ENCODE results near the gene PIH1D2. TPM values are rescaled to one million over a fixed set of nuclear protein-coding genes. Genes with fewer than 3 reads are reported as not detected.
A peak's percentile ranks its signal among the peaks of the same experiment; 100 is the strongest.

The PIH1D2 gene, protein sequence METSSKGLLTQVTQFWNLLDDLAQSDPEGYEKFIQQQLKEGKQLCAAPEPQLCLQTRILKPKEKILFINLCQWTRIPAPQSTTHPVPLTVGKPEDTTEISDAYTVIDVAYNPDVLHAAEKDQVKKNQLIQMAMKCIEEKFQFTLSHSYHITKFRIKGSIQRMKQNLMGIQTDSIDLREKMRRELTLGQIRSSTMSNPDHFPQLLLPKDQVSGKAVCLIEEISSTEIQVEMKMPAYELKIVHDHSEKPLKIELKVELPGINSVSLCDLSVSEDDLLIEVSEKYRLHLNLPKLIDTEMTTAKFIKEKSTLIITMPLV
- total RNA-seq (2014; rRNA removed) = 0.75 and 1.7 TPM in 2 replicates
- Bru-seq, nascent RNA = percentile 42 among the genes with signal in this experiment
- BruChase-seq, experiment 1, labeled RNA remaining after a 6-hour chase = percentile 42 among the genes with signal in this experiment
- percentile 45 among the genes with signal in this experiment for BruChase-seq, experiment 2, labeled RNA remaining after a 2-hour chase
- long read RNA-seq, partial matches to known transcripts = 0 of 3 reads
- long read RNA-seq, other reads (novel, unspliced or antisense) = 2 of 3 reads

DNA sequence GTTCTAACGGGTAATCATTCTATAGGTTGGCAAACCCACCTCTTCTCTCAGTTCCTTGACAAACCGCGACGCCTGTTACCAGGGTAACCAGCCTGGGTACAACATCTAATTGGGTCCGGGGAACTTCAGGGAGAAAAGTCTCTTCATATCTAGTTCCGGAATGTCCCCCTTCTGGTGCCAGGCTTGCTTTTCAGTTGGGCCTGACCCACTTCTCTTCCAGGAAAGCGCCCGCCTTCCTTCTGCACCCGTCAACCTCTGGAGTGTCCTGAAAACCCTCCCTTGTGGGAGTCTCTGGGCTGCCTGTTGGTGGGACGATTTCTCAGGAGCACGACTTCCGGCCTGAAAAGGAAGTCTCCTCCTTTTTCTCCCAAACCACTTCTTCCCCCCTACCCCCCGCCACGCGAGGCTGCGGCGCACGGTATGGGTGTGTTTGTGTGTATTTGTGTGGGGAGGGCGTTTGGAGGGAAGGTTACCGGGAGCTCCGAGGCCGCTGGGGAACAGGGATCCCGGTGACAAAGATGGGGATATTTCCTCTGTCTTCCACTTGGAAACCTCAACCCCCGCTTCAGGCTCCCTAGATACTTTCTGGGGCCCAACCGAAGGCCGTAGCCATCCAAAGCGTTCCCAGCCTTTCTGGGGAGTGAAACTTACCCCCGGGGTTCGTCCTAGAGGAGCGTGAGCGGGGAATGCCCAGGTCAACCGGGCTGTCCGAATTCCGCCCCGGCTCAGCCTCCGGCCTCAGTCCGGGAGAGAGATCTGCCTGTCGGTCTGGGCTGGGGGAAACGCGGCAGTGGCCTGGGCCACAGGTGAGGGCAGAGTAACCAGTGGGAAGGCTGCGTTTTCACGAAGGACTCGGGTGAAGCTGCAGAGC is at the start of gene PIH1D2, which contains the start of gene NKAPD1:
TSS of gene PIH1D2 (minus strand) at position 77 of the 871 bp plus-strand sequence. CDS start 843 bp downstream, outside the sequence.
TSS of gene NKAPD1 (plus strand) at position 359 of the 871 bp plus-strand sequence. CDS start 1,276 bp downstream, outside the sequence.
- intact Hi-C loops (cut with micrococcal nuclease) = loop anchor here (1.0 to 5.0 kb wide), 2 partner anchors 12 to 197 kb away; partner anchors contain the start of genes CFAP68, FDXACB1, SDHD and TIMM8B
- CTCF ChIA-PET = no interaction called here

DNA sequence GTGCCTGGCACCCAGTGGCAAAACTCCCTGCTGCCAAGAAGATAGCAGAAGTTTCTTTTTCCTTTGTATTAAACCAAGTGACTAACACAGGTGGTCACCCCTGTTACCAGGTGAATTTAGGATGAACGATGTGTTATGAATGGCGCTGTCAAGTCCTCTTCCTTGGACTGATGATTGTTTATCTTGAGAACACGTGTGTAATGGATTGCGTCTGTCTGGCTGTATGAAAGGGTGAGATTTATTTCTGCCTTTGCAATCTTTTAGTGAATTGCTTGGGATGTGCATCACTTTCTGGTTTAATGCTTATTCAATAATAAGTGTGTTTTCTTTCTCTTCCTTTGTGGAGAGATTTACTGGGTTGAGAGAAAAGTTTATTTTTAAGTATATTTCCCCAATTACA is 49.3 kb upstream of the PIH1D2 start:
- Histone ChIP-seq H3K27me3 (ENCODE audit: low read length) (no peaks in the 10 kb centered on the region), H3K9me3 (ENCODE audit: low read length) (no peaks in the 10 kb centered on the region), H3K36me3 (ENCODE audit: low read depth, low read length) (no peaks in the 10 kb centered on the region), H3K4me3 (ENCODE audit: low read length) (no peak overlapping the region), H3F3A (ENCODE audit: low read length, unreplicated experiment) (peaks cover 3% of the 10 kb centered on the region), H3K4me2 (ENCODE audit: low read length) (no peak overlapping the region), H2AFZ (ENCODE audit: low read length) (no peak overlapping the region), H3K9ac (ENCODE audit: low read length) (no peak overlapping the region), H3K9me2 (replicated peaks; ENCODE audit: low read length) (no peaks in the 10 kb centered on the region), H3K4me1 (ENCODE audit: insufficient read depth, low read length) (peaks cover 34% of the 10 kb centered on the region), H3K27ac (ENCODE audit: low read length) (no peak overlapping the region), H4K20me1 (ENCODE audit: low read length) (no peaks in the 10 kb centered on the region), H3K79me2 (ENCODE audit: low read length) (no peaks in the 10 kb centered on the region)
- DNase-seq (no peak), ATAC-seq (no peak)
- intact Hi-C loops (cut with micrococcal nuclease) = no loop called here
- CTCF ChIA-PET = no interaction called here
- TF ChIP-seq EZH2 (IDR thresholded peaks at IDR 0.05; ENCODE audit: low read length, unreplicated experiment) = no peak
- no TSS peak for BruUV-seq (replicated peaks)
- POLR2A ChIA-PET (ENCODE audit: unreplicated experiment) = no interaction called here

More for the DNA sequence above, at the start of gene PIH1D2, which contains the start of gene NKAPD1:
- no peaks in the 10 kb centered on the region for H3K27me3 ChIP-seq (ENCODE audit: low read length)
- H3K4me3 ChIP-seq (ENCODE audit: low read length) = peak within 1 kb of the TSS; percentile 93
- peaks cover 31% of the 10 kb centered on the region for H3K79me2 ChIP-seq (ENCODE audit: low read length)
- no peaks in the 10 kb centered on the region for H3K9me3 ChIP-seq (ENCODE audit: low read length)
- H4K20me1 ChIP-seq (ENCODE audit: low read length) = no peaks in the 10 kb centered on the region
- DNase-seq = peak; percentile 92
- no peaks in the 10 kb centered on the region for H3F3A ChIP-seq (ENCODE audit: low read length, unreplicated experiment)
- H3K27ac ChIP-seq (ENCODE audit: low read length) = peak within 1 kb of the TSS; percentile 89
- TSS peak; percentile 73 for BruUV-seq (replicated peaks)
- TF ChIP-seq, protein P1, sequence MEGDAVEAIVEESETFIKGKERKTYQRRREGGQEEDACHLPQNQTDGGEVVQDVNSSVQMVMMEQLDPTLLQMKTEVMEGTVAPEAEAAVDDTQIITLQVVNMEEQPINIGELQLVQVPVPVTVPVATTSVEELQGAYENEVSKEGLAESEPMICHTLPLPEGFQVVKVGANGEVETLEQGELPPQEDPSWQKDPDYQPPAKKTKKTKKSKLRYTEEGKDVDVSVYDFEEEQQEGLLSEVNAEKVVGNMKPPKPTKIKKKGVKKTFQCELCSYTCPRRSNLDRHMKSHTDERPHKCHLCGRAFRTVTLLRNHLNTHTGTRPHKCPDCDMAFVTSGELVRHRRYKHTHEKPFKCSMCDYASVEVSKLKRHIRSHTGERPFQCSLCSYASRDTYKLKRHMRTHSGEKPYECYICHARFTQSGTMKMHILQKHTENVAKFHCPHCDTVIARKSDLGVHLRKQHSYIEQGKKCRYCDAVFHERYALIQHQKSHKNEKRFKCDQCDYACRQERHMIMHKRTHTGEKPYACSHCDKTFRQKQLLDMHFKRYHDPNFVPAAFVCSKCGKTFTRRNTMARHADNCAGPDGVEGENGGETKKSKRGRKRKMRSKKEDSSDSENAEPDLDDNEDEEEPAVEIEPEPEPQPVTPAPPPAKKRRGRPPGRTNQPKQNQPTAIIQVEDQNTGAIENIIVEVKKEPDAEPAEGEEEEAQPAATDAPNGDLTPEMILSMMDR (conservative IDR thresholded peaks at IDR 0.05; ENCODE audit: low read depth, low read length) = no peak
- no peak for TF ChIP-seq EZH2 (IDR thresholded peaks at IDR 0.05; ENCODE audit: low read length, unreplicated experiment)
- TF ChIP-seq EZH2phosphoT487 (IDR thresholded peaks at IDR 0.05; ENCODE audit: borderline replicate concordance, low read length) = no peak
- peak within 1 kb of the TSS; percentile 96 for H3K9ac ChIP-seq (ENCODE audit: low read length)
- H3K9me2 ChIP-seq (replicated peaks; ENCODE audit: low read length) = no peaks in the 10 kb centered on the region
- peak; percentile 90 for ATAC-seq
- H3K4me2 ChIP-seq (ENCODE audit: low read length) = peak within 1 kb of the TSS; percentile 85
- POLR2A ChIA-PET (ENCODE audit: unreplicated experiment) = no interaction called here
- peaks cover 26% of the 10 kb centered on the region for H3K36me3 ChIP-seq (ENCODE audit: low read depth, low read length)
- peaks cover 16% of the 10 kb centered on the region for H3K4me1 ChIP-seq (ENCODE audit: insufficient read depth, low read length)
- H2AFZ ChIP-seq (ENCODE audit: low read length) = peak within 1 kb of the TSS; percentile 94
